Transverse colon (tissue), 4 donors: ENCODE measurements around the gene SAP30BP.

Source experiments
- CTCF ChIP-seq, 5 experiments: fragments of 200-600 bp in 3 of 5; fragments of 450-650 bp in 2 of 5; sonication (generic) in 3 of 5; IDR thresholded peaks; 1 replicate in 2 of 5; 2 replicates in 3 of 5; pipeline ENCODE4 v1.5.1; 2016 to 2017; ENCODE audit warnings: antibody characterized with exemption in 5 of 5, inconsistent platforms in 3 of 5, mild to moderate bottlenecking in 2 of 5, moderate library complexity in 1 of 5
- EP300 ChIP-seq: sonication (generic); formaldehyde crosslinking; IDR thresholded peaks from one replicate; pipeline ENCODE4 v1.6.1; 2017; ENCODE audit warnings: antibody characterized with exemption, low read depth
- POLR2AphosphoS5 ChIP-seq, 3 donors: sonication (generic); formaldehyde crosslinking; IDR thresholded peaks; one replicate each; pipeline ENCODE4 v1.6.1; 2016; ENCODE audit warnings: antibody characterized with exemption in 3 of 3

DNA sequence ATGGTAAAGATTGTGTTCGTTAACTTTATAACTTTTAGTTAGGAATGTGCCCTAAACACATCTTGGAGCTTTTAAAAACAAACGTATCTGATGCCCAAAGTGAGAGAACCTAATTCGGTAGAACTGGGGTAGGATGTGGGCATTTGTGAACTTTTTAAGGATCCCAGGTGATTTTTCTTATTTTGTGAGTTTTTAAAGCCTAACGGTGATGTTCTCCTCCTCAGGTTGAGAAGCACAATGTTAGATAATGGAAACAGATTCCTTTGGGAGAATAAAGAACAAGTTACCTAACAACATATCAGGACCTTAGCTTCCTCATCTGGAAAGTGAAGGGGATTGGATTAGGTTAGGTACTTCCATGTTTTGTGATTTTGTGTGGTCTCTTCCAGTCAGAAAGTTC is 687 bp downstream of the SAP30BP start:
- TF ChIP-seq CTCF (IDR thresholded peaks at IDR 0.05) (no peak), EP300 (no peak), POLR2AphosphoS5 (IDR thresholded peaks at IDR 0.05) (no peak)
